Keratinocyte (primary cell): Measurements from ENCODE around the gene EPB41. TPM values are rescaled to one million over a fixed set of nuclear protein-coding genes. Genes with fewer than 3 reads are reported as not detected.

Experiments
- DNase-seq: peaks from one replicate; pipeline ENCODE4 v3.0.0-alpha.2; 2011; ENCODE audit warnings: low read depth, missing footprints, low spot score
- FAIRE-seq: peaks from 2 replicates; lab custom pipeline; 2011; peaks lifted over from hg19 to GRCh38; lab: Jason Lieb, UNC
- H2AFZ ChIP-seq: 2 replicates; pipeline ENCODE4 v1.6.0; 2012; ENCODE audit warnings: low read length, control low read depth, inconsistent platforms; ENCODE audit not compliant: control insufficient read depth
- H3K27ac ChIP-seq: 2 replicates; pipeline ENCODE4 v1.5.1; 2011; ENCODE audit warnings: low read length; ENCODE audit not compliant: control insufficient read depth, insufficient read depth
- H3K27me3 ChIP-seq: 3 replicates; pipeline ENCODE4 v1.6.0; 2011; ENCODE audit warnings: low read length; ENCODE audit not compliant: control insufficient read depth, insufficient read depth; ENCODE audit errors: extremely low read depth
- H3K36me3 ChIP-seq, 2 experiments: 2 replicates in 1 of 2; 3 replicates in 1 of 2; pipeline ENCODE4 v1.5.1; 2011; ENCODE audit warnings: low read length in 2 of 2, mild to moderate bottlenecking in 1 of 2; ENCODE audit not compliant: control insufficient read depth in 2 of 2, insufficient read depth in 2 of 2; ENCODE audit errors: extremely low read depth in 1 of 2
- H3K4me1 ChIP-seq: 3 replicates; pipeline ENCODE4 v1.5.1; 2011; ENCODE audit warnings: low read length; ENCODE audit not compliant: control insufficient read depth, insufficient read depth; ENCODE audit errors: extremely low read depth
- H3K4me2 ChIP-seq: 3 replicates; pipeline ENCODE4 v1.6.0; 2011; ENCODE audit warnings: low read depth, low read length; ENCODE audit not compliant: control insufficient read depth, insufficient read depth; ENCODE audit errors: extremely low read depth
- H3K4me3 ChIP-seq, 3 experiments: fragments of 200-600 bp in 1 of 3; sonication (generic) in 1 of 3; 2 replicates in 2 of 3; 3 replicates in 1 of 3; pipeline ENCODE4 v1.5.1; 2011 to 2016; ENCODE audit warnings: low read length in 3 of 3, mild to moderate bottlenecking in 3 of 3, control low read depth in 2 of 3, inconsistent platforms in 1 of 3, low read depth in 1 of 3, mixed read lengths in 1 of 3, mixed run types in 1 of 3, moderate library complexity in 1 of 3; ENCODE audit not compliant: control insufficient read depth in 2 of 3, insufficient read depth in 2 of 3; ENCODE audit errors: extremely low read depth in 1 of 3
- H3K79me2 ChIP-seq: 2 replicates; pipeline ENCODE4 v1.6.0; 2012; ENCODE audit warnings: low read length; ENCODE audit not compliant: control insufficient read depth, insufficient read depth
- H3K9ac ChIP-seq: 3 replicates; pipeline ENCODE4 v1.6.0; 2011; ENCODE audit warnings: low read length; ENCODE audit not compliant: control insufficient read depth, insufficient read depth; ENCODE audit errors: extremely low read depth
- H3K9me1 ChIP-seq: 3 replicates; pipeline ENCODE4 v1.6.0; 2011; ENCODE audit warnings: low read length; ENCODE audit not compliant: control insufficient read depth, insufficient read depth; ENCODE audit errors: extremely low read depth
- H3K9me3 ChIP-seq: 2 replicates; pipeline ENCODE4 v1.5.1; 2012; ENCODE audit warnings: low read depth, low read length; ENCODE audit not compliant: control insufficient read depth
- H4K20me1 ChIP-seq: 3 replicates; pipeline ENCODE4 v1.6.0; 2011; ENCODE audit warnings: low read length; ENCODE audit not compliant: control insufficient read depth, insufficient read depth; ENCODE audit errors: extremely low read depth
- CTCF ChIP-seq, 3 experiments: IDR thresholded peaks in 1 of 3; conservative IDR thresholded peaks in 1 of 3; optimal IDR thresholded peaks in 1 of 3; 2 replicates in 2 of 3; 3 replicates in 1 of 3; pipeline versions ENCODE3 to v1.5.1; 2011; ENCODE audit warnings: low read length in 3 of 3, mild to moderate bottlenecking in 3 of 3, moderate library complexity in 2 of 3, control low read depth in 1 of 3, inconsistent platforms in 1 of 3; ENCODE audit not compliant: insufficient read depth in 2 of 3; ENCODE audit errors: extremely low read depth in 1 of 3
- EZH2 ChIP-seq: IDR thresholded peaks from one replicate; pipeline ENCODE4 v1.6.1; 2012; ENCODE audit warnings: inconsistent platforms, mild to moderate bottlenecking, low read length, moderate library complexity
- dilution Hi-C: fragments of 300-500 bp; cut with MboI; formaldehyde crosslinking; loops from one replicate; pipeline ENCODE4 v1.7.0; 2020; ENCODE audit warnings: low sequenced_read_pairs; ENCODE audit not compliant: extremely low pct_ligation_motif_present
- polyA plus RNA-seq, 5 experiments: library from polyadenylated mRNA; depleted of rRNA in 3 of 5; stranded (reverse) in 3 of 5; stranded (forward) in 1 of 5; unstranded in 1 of 5; fragments of >200 nt; gene quantifications; 1 replicate in 1 of 5; 2 replicates in 3 of 5; 3 replicates in 1 of 5; pipeline versions ENCODE4 v1.2.1 to v1.2.3, GENCODE V29; 2011 to 2012; ENCODE audit warnings: missing spikeins in 2 of 5, low read depth in 1 of 5, low replicate concordance in 1 of 5

The EPB41 gene
- polyA plus RNA-seq, 1 donor (not counting 4 experiments of a cell fraction or from before 2014, with no cell fraction given) = 21.1 TPM

GRCh38 chr1:29004798-29005197 lies 90.4 kb downstream of the EPB41 start:
- Histone ChIP-seq H2AFZ (no peak overlapping the region), H3K27me3 (no peaks in the 10 kb centered on the region), H3K36me3 (no peaks in the 10 kb centered on the region), H3K4me1 (peaks cover 12% of the 10 kb centered on the region), H4K20me1 (no peaks in the 10 kb centered on the region), H3K79me2 (no peaks in the 10 kb centered on the region), H3K4me3 (no peak overlapping the region), H3K27ac (no peak overlapping the region), H3K9ac (no peak overlapping the region), H3K9me1 (no peaks in the 10 kb centered on the region), H3K4me2 (no peak overlapping the region), H3K9me3 (no peaks in the 10 kb centered on the region)
- FAIRE-seq (no peak), DNase-seq (no peak)
- dilution Hi-C loops = no loop called here
- TF ChIP-seq CTCF (optimal IDR thresholded peaks at IDR 0.05 in 1 of 3, IDR thresholded peaks at IDR 0.05 in 1 of 3, conservative IDR thresholded peaks at IDR 0.05 in 1 of 3; ENCODE audit: extremely low read depth in 1 of 3, insufficient read depth in 2 of 3, low read length in 3 of 3) = no peak
- no peak for TF ChIP-seq EZH2

GRCh38 chr1:29011775-29012174 lies 97.4 kb downstream of the EPB41 start:
- Histone ChIP-seq H3K9me1 (no peaks in the 10 kb centered on the region), H3K4me2 (no peak overlapping the region), H3K9me3 (no peaks in the 10 kb centered on the region), H3K9ac (no peak overlapping the region), H2AFZ (no peak overlapping the region), H3K27ac (no peak overlapping the region), H3K27me3 (no peaks in the 10 kb centered on the region), H3K79me2 (no peaks in the 10 kb centered on the region), H3K4me1 (peaks cover 2% of the 10 kb centered on the region), H3K4me3 (no peak overlapping the region), H3K36me3 (peaks cover 0 to 1% of the 10 kb centered on the region in 2 experiments), H4K20me1 (no peaks in the 10 kb centered on the region)
- TF ChIP-seq EZH2 (no peak), CTCF (optimal IDR thresholded peaks at IDR 0.05 in 1 of 3, IDR thresholded peaks at IDR 0.05 in 1 of 3, conservative IDR thresholded peaks at IDR 0.05 in 1 of 3; ENCODE audit: extremely low read depth in 1 of 3, insufficient read depth in 2 of 3, low read length in 3 of 3) (no peak)
- FAIRE-seq (no peak), DNase-seq (no peak)
- dilution Hi-C loops = no loop called here
